ENCODE data around the gene TSSC4.

GRCh38 chr11:2352420-2352819 is 48.1 kb upstream of the TSSC4 start:
- TF ChIP-seq CTCF (IDR thresholded peaks at IDR 0.05; ENCODE audit: low read depth, low read length, poor library complexity, severe bottlenecking) (no peak), EZH2phosphoT487 (IDR thresholded peaks at IDR 0.05; ENCODE audit: borderline replicate concordance, low read length) (no peak)

Measured in DOHH2 (cell line).